IMR-90 (cell line): Measurements from ENCODE around the gene HPSE2. TPM values are rescaled to one million over a fixed set of nuclear protein-coding genes. Genes with fewer than 3 reads are reported as not detected.

Experiments used
- ATAC-seq: fragments of 200-7000 bp; cut with Tn5 transposase; 2 replicates; pipeline ENCODE4 v1.9.1; 2020; ENCODE audit warnings: low read depth, mild to moderate bottlenecking, moderate library complexity
- BruUV-seq: library from RNA; stranded (reverse); fragments of 400-500 nt; replicated peaks from 2 replicates; lab custom pipeline; 2021; lab: Mats Ljungman, UMichigan
- CTCF ChIA-PET: fragments of 300-600 bp; formaldehyde crosslinking; extraction: SDS; loops from one replicate; lab custom pipeline; 2021; ENCODE audit warnings: antibody characterized with exemption; lab: Yijun Ruan, JAX
- POLR2A ChIA-PET: fragments of 300-600 bp; sonication (Branson Sonifier 250); formaldehyde crosslinking; loops from one replicate; lab custom pipeline; 2022; ENCODE audit warnings: antibody characterized with exemption; ENCODE audit not compliant: unreplicated experiment; lab: Charles Lee
- DNase-seq: peaks from one replicate; pipeline ENCODE4 v3.0.0; 2013
- H2AFZ ChIP-seq: replicated peaks from 2 replicates; pipeline ENCODE3; 2013; ENCODE audit warnings: low read length, mild to moderate bottlenecking; ENCODE audit not compliant: poor library complexity
- H2AK5ac ChIP-seq: 2 replicates; pipeline ENCODE4 v1.6.1; 2013; ENCODE audit warnings: low read depth, low read length, inconsistent platforms
- H2AK9ac ChIP-seq: replicated peaks from 2 replicates; pipeline ENCODE3; 2013; ENCODE audit warnings: mild to moderate bottlenecking, low read depth, low read length, moderate library complexity; ENCODE audit not compliant: poor library complexity
- H2BK120ac ChIP-seq: 2 replicates; pipeline ENCODE4 v1.6.1; 2013; ENCODE audit warnings: low read depth, low read length, inconsistent platforms
- H2BK15ac ChIP-seq: 3 replicates; pipeline ENCODE4 v1.6.1; 2013; ENCODE audit warnings: low read depth, low read length, inconsistent platforms
- H2BK20ac ChIP-seq: 2 replicates; pipeline ENCODE4 v1.6.1; 2013; ENCODE audit warnings: low read depth, mild to moderate bottlenecking, inconsistent platforms, low read length, moderate library complexity
- H2BK5ac ChIP-seq: 2 replicates; pipeline ENCODE4 v1.6.1; 2013; ENCODE audit warnings: mild to moderate bottlenecking, low read depth, low read length, inconsistent platforms; ENCODE audit not compliant: poor library complexity, severe bottlenecking
- H3K14ac ChIP-seq: replicated peaks from 2 replicates; pipeline ENCODE4 v1.6.1; 2013; ENCODE audit warnings: low read depth, low read length, inconsistent platforms
- H3K18ac ChIP-seq: 2 replicates; pipeline ENCODE4 v1.6.1; 2013; ENCODE audit warnings: low read depth, low read length, control low read depth
- H3K23ac ChIP-seq: 2 replicates; pipeline ENCODE4 v1.6.1; 2013; ENCODE audit warnings: low read depth, low read length, inconsistent platforms
- H3K27ac ChIP-seq: 2 replicates; pipeline ENCODE4 v1.5.1; 2013; ENCODE audit warnings: mild to moderate bottlenecking, control low read depth, low read length; ENCODE audit not compliant: insufficient read depth
- H3K27me3 ChIP-seq: 2 replicates; pipeline ENCODE4 v1.6.1; 2013; ENCODE audit warnings: low read length; ENCODE audit not compliant: control insufficient read depth, insufficient read depth
- H3K36me3 ChIP-seq: 2 replicates; pipeline ENCODE4 v1.6.1; 2013; ENCODE audit warnings: low read length, mixed read lengths; ENCODE audit not compliant: control insufficient read depth, insufficient read depth
- H3K4ac ChIP-seq: 2 replicates; pipeline ENCODE4 v1.6.1; 2013; ENCODE audit warnings: low read depth, low read length, inconsistent platforms
- H3K4me1 ChIP-seq: 2 replicates; pipeline ENCODE4 v1.6.1; 2013; ENCODE audit warnings: low read length, mixed read lengths; ENCODE audit not compliant: control insufficient read depth, insufficient read depth
- H3K4me2 ChIP-seq: 2 replicates; pipeline ENCODE4 v1.6.1; 2013; ENCODE audit warnings: low read depth, mild to moderate bottlenecking, control low read depth, low read length, moderate library complexity
- H3K4me3 ChIP-seq: 2 replicates; pipeline ENCODE4 v1.5.1; 2013; ENCODE audit warnings: low read depth, mild to moderate bottlenecking, control low read depth, low read length, moderate library complexity; ENCODE audit not compliant: insufficient read depth
- H3K56ac ChIP-seq: 2 replicates; pipeline ENCODE4 v1.6.1; 2013; ENCODE audit warnings: low read length, inconsistent platforms; ENCODE audit not compliant: insufficient read depth; ENCODE audit errors: extremely low read depth
- H3K79me1 ChIP-seq, 2 experiments: 2 replicates each; pipeline ENCODE4 v1.6.1; 2013; ENCODE audit warnings: low read length in 2 of 2, inconsistent platforms in 1 of 2, low read depth in 1 of 2
- H3K9ac ChIP-seq: 2 replicates; pipeline ENCODE4 v1.6.1; 2013; ENCODE audit warnings: low read depth, low read length, control low read depth
- H3K9me1 ChIP-seq: 2 replicates; pipeline ENCODE4 v1.6.1; 2013; ENCODE audit warnings: low read length, inconsistent platforms; ENCODE audit not compliant: insufficient read depth
- H3K9me3 ChIP-seq: 2 replicates; pipeline ENCODE4 v1.6.1; 2013; ENCODE audit warnings: low read length; ENCODE audit not compliant: control insufficient read depth, insufficient read depth
- H4K20me1 ChIP-seq: 2 replicates; pipeline ENCODE4 v1.6.1; 2013; ENCODE audit warnings: low read length, inconsistent platforms; ENCODE audit not compliant: insufficient read depth
- H4K5ac ChIP-seq: 2 replicates; pipeline ENCODE4 v1.6.1; 2013; ENCODE audit warnings: mild to moderate bottlenecking, low read depth, low read length, control low read depth
- H4K8ac ChIP-seq, 2 experiments: 2 replicates each; pipeline ENCODE4 v1.6.1; 2013; ENCODE audit warnings: low read depth in 2 of 2, low read length in 2 of 2, control low read depth in 1 of 2, inconsistent platforms in 1 of 2
- H4K91ac ChIP-seq: 2 replicates; pipeline ENCODE4 v1.6.1; 2013; ENCODE audit warnings: low read depth, low read length, inconsistent platforms; ENCODE audit not compliant: insufficient read depth
- CTCF ChIP-seq: conservative IDR thresholded peaks from 2 replicates; pipeline ENCODE4 v1.5.1; 2012; ENCODE audit warnings: mild to moderate bottlenecking, low read depth, low read length, improper control_type of control experiment
- POLR2A ChIP-seq: IDR thresholded peaks from 2 replicates; pipeline ENCODE4 v1.6.1; 2012; ENCODE audit warnings: mild to moderate bottlenecking, low read depth, low read length
- RAD21 ChIP-seq: IDR thresholded peaks from 2 replicates; pipeline ENCODE4 v1.6.1; 2012; ENCODE audit warnings: low read length, improper control_type of control experiment
- RCOR1 ChIP-seq: IDR thresholded peaks from 2 replicates; pipeline ENCODE4 v1.6.1; 2012; ENCODE audit warnings: mild to moderate bottlenecking, low read length, improper control_type of control experiment; ENCODE audit not compliant: insufficient replicate concordance
- SMC3 ChIP-seq: fragments of 150-350 bp; IDR thresholded peaks from 2 replicates; pipeline ENCODE4 v1.6.1; 2016; ENCODE audit warnings: low read depth, mild to moderate bottlenecking, antibody characterized with exemption, low read length, moderate library complexity
- WGBS, 2 experiments: methylation state at CpG; one replicate each; pipeline versions ENCODE4 v1.1.5 to v1.1.7; 2013; ENCODE audit warnings: missing lambda C conversion rate in 2 of 2; ENCODE audit not compliant: insufficient read length in 1 of 2; ENCODE audit errors: extremely low coverage in 2 of 2; 5-methylcytosine and 5-hydroxymethylcytosine counted together
- dilution Hi-C: fragments of 300-500 bp; cut with HindIII; formaldehyde crosslinking; loops from one replicate; pipeline ENCODE4 v1.14.3; 2018; ENCODE audit warnings: low sequenced_read_pairs; ENCODE audit not compliant: unreplicated experiment
- in situ Hi-C: fragments of 300-500 bp; cut with MboI; formaldehyde crosslinking; loops from 3 replicates; pipeline ENCODE4 v1.14.3; 2019; ENCODE audit warnings: low sequenced_read_pairs, inconsistent platforms, mixed read lengths
- intact Hi-C: fragments of 100-400 bp; cut with micrococcal nuclease; formaldehyde crosslinking; loops from 2 replicates; pipeline ENCODE4 v1.10.0; 2022
- polyA plus RNA-seq, 3 experiments: library from polyadenylated mRNA; depleted of rRNA; stranded (reverse); fragments of >200 nt; gene quantifications; 2 replicates each; pipeline ENCODE4 v1.2.3, GENCODE V29; 2012; ENCODE audit warnings: low replicate concordance in 1 of 3
- total RNA-seq: library from RNA; depleted of rRNA; stranded (reverse); fragments of >200 nt; gene quantifications from 2 replicates; pipeline ENCODE4 v1.2.3, GENCODE V29; 2012

The HPSE2 gene
- total and polyA plus RNA-seq, 2 of the 4 experiments (the other 2 are of a cell fraction) = not detected

- BruUV-seq = no TSS peak
- H3K56ac ChIP-seq = no peak overlapping the region
- no peak overlapping the region for H2AK9ac ChIP-seq
- no peak overlapping the region for H3K4ac ChIP-seq
- TF ChIP-seq SMC3 (no peak), RAD21 (no peak), POLR2A (no peak), CTCF (no peak), RCOR1 (no peak)
- H4K8ac ChIP-seq = no peak overlapping the region
- no peaks in the 10 kb centered on the region for H4K20me1 ChIP-seq
- H3K4me2 ChIP-seq = no peak overlapping the region
- no peak overlapping the region for H2BK15ac ChIP-seq
- H3K4me3 ChIP-seq = no peak overlapping the region
- H2AK5ac ChIP-seq = no peak overlapping the region
- H4K5ac ChIP-seq = no peak overlapping the region
- no peak overlapping the region for H3K23ac ChIP-seq
- no peaks in the 10 kb centered on the region for H3K4me1 ChIP-seq
- dilution Hi-C loops = no loop called here
- no peak for ATAC-seq
- no peak overlapping the region for H2AFZ ChIP-seq
- ChIA-PET CTCF (no interaction called here), POLR2A (interaction anchor here (0.6 kb wide), 1 partner anchor 733 kb away, joined by 3 read pairs; no protein-coding TSS in a partner anchor)
- H3K9ac ChIP-seq = no peak overlapping the region
- no peak overlapping the region for H3K18ac ChIP-seq
- DNase-seq = no peak
- H3K27me3 ChIP-seq = no peaks in the 10 kb centered on the region
- intact Hi-C loops = no loop called here
- no peak overlapping the region for H2BK20ac ChIP-seq
- no peak overlapping the region for H2BK120ac ChIP-seq
- no peaks in the 10 kb centered on the region for H3K36me3 ChIP-seq
- in situ Hi-C loops = no loop called here
- H3K27ac ChIP-seq = no peak overlapping the region
- 100% methylated on average over 1 of the region's 3 CpGs; no CpG with 5 or more reads in 1 of the 2 experiments for WGBS, 2 experiments
- H3K9me1 ChIP-seq = no peaks in the 10 kb centered on the region
- H3K9me3 ChIP-seq = no peaks in the 10 kb centered on the region
- no peak overlapping the region for H4K91ac ChIP-seq
- no peak overlapping the region for H2BK5ac ChIP-seq
- H3K79me1 ChIP-seq = no peaks in the 10 kb centered on the region
- no peak overlapping the region for H3K14ac ChIP-seq
Observed at GRCh38 chr10:98533241-98533640, 702.4 kb downstream of the HPSE2 start.
